ENCODE measurements around the gene LRIG2.
"Not testable (repeated sequence)": the region's sequence is repeated elsewhere in the genome, so short reads cannot be mapped to it uniquely, and the experiment has no call there.

DNA sequence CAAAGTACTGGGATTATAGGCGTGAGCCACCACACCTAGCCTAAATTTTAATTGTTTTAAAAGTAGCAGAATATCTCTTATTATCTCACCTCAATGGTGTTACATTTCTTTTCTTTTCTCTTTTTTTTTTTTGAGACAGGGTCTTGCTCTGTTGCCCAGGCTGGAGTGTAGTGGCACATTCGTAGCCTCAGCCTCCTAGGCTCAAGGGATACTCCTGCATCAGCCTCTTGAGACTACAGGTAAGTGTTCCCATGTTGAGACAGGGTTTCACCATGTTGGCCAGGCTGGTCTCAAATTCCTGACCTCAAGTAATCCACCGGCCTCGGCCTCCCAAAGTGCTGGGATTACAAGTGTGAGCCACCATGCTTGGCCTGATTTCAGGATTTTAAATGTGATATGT is 49.7 kb upstream of the LRIG2 start:
- TF ChIP-seq, protein P1, sequence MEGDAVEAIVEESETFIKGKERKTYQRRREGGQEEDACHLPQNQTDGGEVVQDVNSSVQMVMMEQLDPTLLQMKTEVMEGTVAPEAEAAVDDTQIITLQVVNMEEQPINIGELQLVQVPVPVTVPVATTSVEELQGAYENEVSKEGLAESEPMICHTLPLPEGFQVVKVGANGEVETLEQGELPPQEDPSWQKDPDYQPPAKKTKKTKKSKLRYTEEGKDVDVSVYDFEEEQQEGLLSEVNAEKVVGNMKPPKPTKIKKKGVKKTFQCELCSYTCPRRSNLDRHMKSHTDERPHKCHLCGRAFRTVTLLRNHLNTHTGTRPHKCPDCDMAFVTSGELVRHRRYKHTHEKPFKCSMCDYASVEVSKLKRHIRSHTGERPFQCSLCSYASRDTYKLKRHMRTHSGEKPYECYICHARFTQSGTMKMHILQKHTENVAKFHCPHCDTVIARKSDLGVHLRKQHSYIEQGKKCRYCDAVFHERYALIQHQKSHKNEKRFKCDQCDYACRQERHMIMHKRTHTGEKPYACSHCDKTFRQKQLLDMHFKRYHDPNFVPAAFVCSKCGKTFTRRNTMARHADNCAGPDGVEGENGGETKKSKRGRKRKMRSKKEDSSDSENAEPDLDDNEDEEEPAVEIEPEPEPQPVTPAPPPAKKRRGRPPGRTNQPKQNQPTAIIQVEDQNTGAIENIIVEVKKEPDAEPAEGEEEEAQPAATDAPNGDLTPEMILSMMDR (IDR thresholded peaks at IDR 0.05): not testable (repeated sequence)
- TF ChIP-seq EZH2 (IDR thresholded peaks at IDR 0.05; ENCODE audit: borderline replicate concordance, insufficient read depth, low read depth, low read length, poor library complexity, severe bottlenecking): not testable (repeated sequence)

Measured in B cell (primary cell).